Fibroblast of mammary gland (primary cell): ENCODE measurements around the gene XPR1.
"Not testable (repeated sequence)": the region's sequence is repeated elsewhere in the genome, so short reads cannot be mapped to it uniquely, and the experiment has no call there.

ENCODE experiments used
- DNase-seq: peaks from one replicate; pipeline ENCODE4 v3.0.0-alpha.2; 2010; ENCODE audit warnings: low read depth
- H3K4me3 ChIP-seq: 2 replicates; pipeline ENCODE4 v1.5.1; 2011; ENCODE audit warnings: low read depth, mild to moderate bottlenecking, low read length, moderate library complexity; ENCODE audit not compliant: control insufficient read depth
- TF ChIP-seq, protein P1 (sequence below): conservative IDR thresholded peaks from 2 replicates; pipeline ENCODE4 v1.5.1; 2011; ENCODE audit warnings: low read depth, low read length, inconsistent platforms; ENCODE audit not compliant: control insufficient read depth, insufficient read depth

XPR1 gene

DNA sequence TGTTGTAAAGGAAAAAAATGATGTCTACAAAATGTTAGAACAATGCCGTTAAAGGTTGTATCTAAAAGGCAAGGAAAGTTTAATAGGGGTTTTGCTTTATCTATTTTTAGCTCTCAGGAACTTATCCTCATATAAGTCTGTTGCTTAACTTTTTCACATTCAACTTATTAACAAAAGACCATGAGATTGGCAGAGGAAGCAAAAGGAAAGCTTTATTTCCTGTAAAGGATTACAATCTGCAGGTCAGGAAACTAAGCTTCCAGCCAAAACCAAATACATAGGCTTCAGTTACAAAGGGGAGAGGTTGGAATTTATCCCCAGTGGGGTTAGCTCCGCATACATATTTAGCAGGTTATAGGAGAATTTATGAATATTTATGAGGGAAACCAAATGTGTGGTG lies 222.2 kb downstream of the XPR1 start:
- no peak overlapping the region for H3K4me3 ChIP-seq
- TF ChIP-seq, protein P1, sequence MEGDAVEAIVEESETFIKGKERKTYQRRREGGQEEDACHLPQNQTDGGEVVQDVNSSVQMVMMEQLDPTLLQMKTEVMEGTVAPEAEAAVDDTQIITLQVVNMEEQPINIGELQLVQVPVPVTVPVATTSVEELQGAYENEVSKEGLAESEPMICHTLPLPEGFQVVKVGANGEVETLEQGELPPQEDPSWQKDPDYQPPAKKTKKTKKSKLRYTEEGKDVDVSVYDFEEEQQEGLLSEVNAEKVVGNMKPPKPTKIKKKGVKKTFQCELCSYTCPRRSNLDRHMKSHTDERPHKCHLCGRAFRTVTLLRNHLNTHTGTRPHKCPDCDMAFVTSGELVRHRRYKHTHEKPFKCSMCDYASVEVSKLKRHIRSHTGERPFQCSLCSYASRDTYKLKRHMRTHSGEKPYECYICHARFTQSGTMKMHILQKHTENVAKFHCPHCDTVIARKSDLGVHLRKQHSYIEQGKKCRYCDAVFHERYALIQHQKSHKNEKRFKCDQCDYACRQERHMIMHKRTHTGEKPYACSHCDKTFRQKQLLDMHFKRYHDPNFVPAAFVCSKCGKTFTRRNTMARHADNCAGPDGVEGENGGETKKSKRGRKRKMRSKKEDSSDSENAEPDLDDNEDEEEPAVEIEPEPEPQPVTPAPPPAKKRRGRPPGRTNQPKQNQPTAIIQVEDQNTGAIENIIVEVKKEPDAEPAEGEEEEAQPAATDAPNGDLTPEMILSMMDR = no peak
- DNase-seq = no peak

DNA sequence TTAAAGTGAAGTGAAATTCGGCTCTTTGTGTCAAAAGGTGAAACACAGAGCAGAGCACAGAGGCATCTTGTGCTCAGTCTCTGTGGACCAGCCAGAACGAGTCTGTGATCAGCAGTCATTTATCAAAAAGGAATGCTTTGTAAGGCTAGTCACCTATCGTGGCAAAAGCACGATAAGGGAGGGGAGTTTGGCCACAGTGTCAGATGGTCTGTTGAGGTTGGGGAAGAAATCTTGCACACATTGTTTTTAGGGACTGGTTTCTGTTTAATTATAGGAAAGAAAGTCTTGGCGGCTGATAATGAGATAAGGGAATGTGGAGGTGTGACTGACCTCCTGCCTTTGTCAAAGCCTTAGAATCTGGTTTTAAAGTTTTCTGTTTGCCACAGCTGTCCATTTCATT lies 222.6 kb downstream of the XPR1 start:
- H3K4me3 ChIP-seq = no peak overlapping the region
- DNase-seq = no peak
- TF ChIP-seq, protein P1 = no peak

DNA sequence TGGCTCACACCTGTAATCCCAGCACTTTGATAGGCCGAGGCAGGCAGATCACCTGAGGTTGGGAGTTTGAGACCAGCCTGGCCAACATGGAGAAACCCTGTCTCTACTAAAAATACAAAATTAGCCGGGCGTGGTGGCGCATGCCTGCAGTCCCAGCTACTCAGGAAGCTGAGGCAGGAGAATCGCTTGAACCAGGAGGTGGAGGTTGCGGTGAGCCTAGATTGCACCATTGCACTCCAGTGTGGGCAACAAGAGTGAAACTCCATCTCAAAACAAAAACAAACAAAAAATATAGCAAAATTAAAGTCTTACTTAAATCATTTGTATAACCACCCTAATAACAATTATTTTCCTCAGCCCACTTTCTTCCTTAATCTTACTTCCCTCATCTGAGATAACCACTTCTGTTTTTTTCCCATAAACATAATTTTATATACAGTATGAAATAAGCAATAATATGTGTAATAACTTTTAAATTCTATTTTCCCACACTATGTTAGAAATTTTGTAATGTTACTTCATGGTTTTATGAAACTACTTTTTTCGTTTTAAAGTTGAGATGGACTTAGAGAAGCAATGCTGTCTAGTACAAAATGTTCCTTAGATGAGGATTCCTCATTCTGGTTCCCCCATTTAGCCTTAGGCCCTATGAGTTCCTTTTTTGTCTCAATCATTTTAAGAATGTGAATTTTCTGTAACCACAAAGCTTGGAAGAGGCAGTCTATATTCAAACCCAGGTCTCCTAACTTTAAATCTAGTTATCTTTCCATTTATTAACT lies 226.3 kb downstream of the XPR1 start:
- not testable (repeated sequence) for H3K4me3 ChIP-seq, DNase-seq

DNA sequence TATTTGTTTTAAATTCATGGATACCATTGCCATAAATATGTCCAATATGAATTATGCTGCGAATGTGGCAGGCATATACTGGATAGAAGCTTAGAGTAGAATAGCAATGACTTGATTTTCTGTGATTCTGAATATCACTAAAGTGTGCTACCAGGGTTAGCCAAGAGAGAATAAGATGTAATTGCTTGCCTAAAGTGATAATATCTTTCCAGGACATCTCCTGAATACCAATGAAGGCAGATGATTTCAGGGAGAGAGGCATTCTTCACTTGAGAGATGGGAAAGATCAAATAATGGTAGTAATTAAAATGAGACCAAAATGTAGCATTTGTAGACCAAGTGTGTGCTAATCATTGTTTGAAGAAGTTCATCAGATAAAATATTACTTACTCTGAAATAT lies 227.5 kb downstream of the XPR1 start:
- TF ChIP-seq, protein P1 = no peak
- no peak overlapping the region for H3K4me3 ChIP-seq
- no peak for DNase-seq

GRCh38 chr1:180860535-180860934 lies 228.7 kb downstream of the XPR1 start:
- H3K4me3 ChIP-seq = no peak overlapping the region
- no peak for DNase-seq
- TF ChIP-seq, protein P1 = no peak

DNA sequence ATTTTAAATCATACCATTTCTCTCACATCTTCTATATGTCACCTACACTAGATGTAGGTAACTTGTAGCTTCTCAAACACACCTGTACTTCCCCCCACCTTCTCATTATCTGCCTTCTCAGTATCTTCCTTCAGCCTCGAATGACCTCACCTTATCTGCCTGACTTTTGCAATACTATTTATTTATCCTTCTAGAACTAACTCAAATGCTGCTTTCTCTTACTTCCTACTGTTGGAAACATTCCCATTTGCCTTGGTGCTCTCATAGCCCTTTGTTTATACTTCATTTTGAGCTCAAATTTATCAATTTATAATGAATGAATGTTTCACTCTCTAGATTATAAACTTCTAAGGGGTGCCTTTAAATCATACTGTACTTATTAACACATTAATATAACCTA lies 230.5 kb downstream of the XPR1 start:
- no peak overlapping the region for H3K4me3 ChIP-seq
- DNase-seq = no peak
- TF ChIP-seq, protein P1 = no peak

DNA sequence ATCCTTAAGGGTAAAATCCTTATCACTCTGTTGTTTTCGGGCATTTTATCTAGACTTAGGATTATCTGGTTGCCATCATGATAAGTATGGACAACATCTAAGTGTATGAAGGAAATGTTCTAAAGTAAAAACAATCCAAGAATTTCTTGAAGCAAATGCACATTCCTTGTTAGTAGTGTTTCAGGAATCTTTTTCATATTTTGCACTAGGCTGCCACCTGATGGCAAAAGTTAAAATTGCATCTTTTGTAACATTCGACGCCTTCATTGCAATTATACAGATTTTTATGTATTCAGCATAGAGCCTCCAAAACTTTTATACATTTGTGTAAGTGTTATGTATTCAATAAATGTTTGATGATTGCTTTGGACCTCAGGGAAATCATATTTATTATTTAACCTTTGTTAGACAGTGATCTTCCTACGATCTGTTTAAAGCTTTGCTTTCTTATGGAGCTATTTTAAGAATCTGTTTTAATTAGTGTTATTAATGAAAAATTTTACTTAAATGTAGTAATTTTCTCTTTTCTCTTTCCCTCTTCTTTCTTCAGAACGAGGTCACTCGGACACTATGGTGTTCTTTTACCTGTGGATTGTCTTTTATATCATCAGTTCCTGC lies 231.4 kb downstream of the XPR1 start:
- no peak overlapping the region for H3K4me3 ChIP-seq
- peak; percentile 61 for DNase-seq

More for the DNA sequence above, 231.4 kb downstream of the XPR1 start:
- TF ChIP-seq, protein P1 = peak; percentile 65
